T-helper 2 cell treated with Interferon-gamma antibody and Interleukin-4, amounts not matched to agents 5 μg/mL and 100 μg/mL, for 36 hours (primary cell): Measurements from ENCODE around the gene MEAK7.
A peak's percentile ranks its signal among the peaks of the same experiment; 100 is the strongest.

Experiments used
- DNase-seq: peaks from one replicate; pipeline ENCODE4 v3.0.0; 2021; ENCODE audit warnings: low spot score
- H3K27ac Mint-ChIP-seq: one replicate; pipeline ENCODE4 v1.8.0; 2021; ENCODE audit warnings: mild to moderate bottlenecking, mixed read lengths
- H3K27me3 Mint-ChIP-seq: one replicate; pipeline ENCODE4 v1.8.0; 2021; ENCODE audit warnings: low read depth, mixed read lengths
- H3K36me3 Mint-ChIP-seq: one replicate; pipeline ENCODE4 v1.8.0; 2021; ENCODE audit warnings: low read depth, mixed read lengths
- H3K4me1 Mint-ChIP-seq: one replicate; pipeline ENCODE4 v1.8.0; 2021; ENCODE audit warnings: low read depth, mixed read lengths
- H3K4me3 Mint-ChIP-seq: one replicate; pipeline ENCODE4 v1.8.0; 2022; ENCODE audit warnings: mild to moderate bottlenecking, moderate library complexity, mixed read lengths
- H3K9me3 Mint-ChIP-seq: one replicate; pipeline ENCODE4 v1.8.0; 2021; ENCODE audit warnings: mixed read lengths

The MEAK7 gene

GRCh38 chr16:84483882-84484565, 20.4 kb downstream of the MEAK7 start:
- H3K4me3 Mint-ChIP-seq, result no peak overlapping the region
- no peaks in the 10 kb centered on the region for H3K27me3 Mint-ChIP-seq
- H3K36me3 Mint-ChIP-seq, result peaks cover 32% of the 10 kb centered on the region
- no peak overlapping the region for H3K27ac Mint-ChIP-seq
- H3K9me3 Mint-ChIP-seq, result no peaks in the 10 kb centered on the region
- no peak for DNase-seq
- no peaks in the 10 kb centered on the region for H3K4me1 Mint-ChIP-seq

DNA sequence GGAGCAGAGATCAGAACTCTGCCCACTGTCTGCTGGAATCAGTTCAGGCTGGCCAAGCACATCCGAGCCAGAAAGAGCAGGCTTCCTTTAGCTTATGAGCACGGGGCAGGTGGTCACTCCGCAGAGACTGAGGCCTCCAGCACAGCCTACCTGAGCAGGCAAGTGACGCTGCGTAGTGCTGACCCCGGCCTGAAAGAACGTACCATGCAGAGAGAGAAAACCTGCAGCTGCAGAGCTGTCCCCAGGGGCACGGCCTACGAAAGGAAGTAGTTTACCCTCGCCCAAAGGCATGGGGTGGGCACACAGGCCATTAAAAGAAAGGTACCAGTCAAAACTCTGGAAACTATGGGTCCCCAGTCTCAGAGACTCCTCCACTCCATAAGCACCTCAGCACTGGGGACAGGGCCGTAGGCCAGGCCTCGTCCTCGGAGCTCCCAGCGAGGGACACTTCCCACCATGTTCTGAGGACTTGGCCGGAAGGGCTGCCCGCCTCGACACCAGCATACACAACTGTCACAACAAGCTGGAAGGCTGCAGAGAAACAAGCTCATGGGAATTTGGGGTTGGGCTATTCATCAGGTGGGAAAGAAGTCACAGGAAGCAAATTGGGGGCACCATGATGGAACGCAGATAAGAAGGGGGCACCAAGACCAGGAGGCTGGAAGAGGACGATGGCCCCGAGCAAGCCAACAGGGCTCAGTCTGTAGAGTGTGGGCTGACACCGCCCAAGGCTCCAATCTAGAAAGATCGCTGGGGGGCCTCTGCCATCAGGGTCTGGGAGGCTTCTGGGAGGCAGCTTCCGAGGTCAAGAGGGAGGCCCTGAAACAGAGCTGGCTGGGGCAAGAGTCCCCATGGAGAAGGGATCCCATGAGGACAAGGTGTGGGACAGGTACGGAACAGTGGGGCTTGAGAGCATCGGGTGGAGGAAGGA, 21.2 kb downstream of the MEAK7 start:
- H3K27ac Mint-ChIP-seq, result no peak overlapping the region

DNA sequence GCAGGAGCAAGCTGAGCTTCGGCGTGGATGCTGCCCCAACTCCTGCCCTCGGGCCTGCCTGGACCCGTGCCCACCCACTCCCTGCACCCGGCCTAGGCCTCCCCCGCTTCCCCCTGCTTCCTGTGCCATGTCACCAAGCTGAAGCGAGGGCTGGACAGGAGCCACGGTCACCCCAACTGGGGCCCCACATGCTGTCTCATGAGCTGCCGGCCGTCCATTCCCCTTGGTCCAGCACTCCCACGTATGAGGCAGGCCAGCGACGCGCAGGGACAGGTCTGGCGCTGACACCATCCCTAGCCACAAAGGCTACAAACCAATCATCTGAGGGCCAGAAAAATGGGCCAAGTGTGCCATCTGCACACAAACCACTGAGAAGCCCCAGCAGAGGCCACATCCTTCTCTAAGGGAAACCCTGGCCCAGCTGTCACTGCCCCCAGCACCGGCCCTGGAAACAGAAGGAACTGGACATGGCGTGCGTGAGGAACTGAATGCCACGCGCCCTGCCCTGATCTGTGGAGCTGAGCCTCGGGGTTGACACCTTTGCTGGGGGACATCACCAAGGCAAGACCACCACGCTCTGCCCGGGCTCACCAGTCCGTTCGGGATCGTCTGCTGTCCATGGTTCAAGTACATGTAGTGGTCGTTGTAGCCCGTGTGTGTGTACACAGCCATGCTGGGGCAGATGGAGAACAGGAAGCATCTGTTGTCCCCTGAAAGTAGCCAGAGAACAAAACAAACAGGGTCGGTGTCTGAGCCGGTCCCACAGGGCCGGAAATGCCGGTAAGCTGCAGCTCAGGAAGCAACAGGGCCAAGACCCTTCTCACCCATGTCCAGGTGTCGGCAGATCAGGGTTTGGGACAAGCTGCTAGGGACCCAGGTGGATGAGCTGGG, 22.2 kb downstream of the MEAK7 start:
- DNase-seq, result no peak
- Mint-ChIP-seq H3K9me3 (no peaks in the 10 kb centered on the region), H3K27me3 (no peaks in the 10 kb centered on the region), H3K36me3 (peaks cover 34% of the 10 kb centered on the region), H3K4me1 (no peaks in the 10 kb centered on the region), H3K4me3 (no peak overlapping the region), H3K27ac (no peak overlapping the region)

More for the DNA sequence above, 21.2 kb downstream of the MEAK7 start:
- Mint-ChIP-seq H3K36me3 (peaks cover 32% of the 10 kb centered on the region), H3K4me3 (no peak overlapping the region), H3K4me1 (no peaks in the 10 kb centered on the region), H3K9me3 (no peaks in the 10 kb centered on the region), H3K27me3 (no peaks in the 10 kb centered on the region)
- no peak for DNase-seq

- Mint-ChIP-seq H3K4me1 (peaks cover 4% of the 10 kb centered on the region), H3K27me3 (no peaks in the 10 kb centered on the region), H3K4me3 (no peak overlapping the region), H3K27ac (no peak overlapping the region), H3K36me3 (peaks cover 38% of the 10 kb centered on the region), H3K9me3 (no peaks in the 10 kb centered on the region)
- DNase-seq, result no peak
Measured at GRCh38 chr16:84481051-84481735, 23.3 kb downstream of the MEAK7 start.

DNA sequence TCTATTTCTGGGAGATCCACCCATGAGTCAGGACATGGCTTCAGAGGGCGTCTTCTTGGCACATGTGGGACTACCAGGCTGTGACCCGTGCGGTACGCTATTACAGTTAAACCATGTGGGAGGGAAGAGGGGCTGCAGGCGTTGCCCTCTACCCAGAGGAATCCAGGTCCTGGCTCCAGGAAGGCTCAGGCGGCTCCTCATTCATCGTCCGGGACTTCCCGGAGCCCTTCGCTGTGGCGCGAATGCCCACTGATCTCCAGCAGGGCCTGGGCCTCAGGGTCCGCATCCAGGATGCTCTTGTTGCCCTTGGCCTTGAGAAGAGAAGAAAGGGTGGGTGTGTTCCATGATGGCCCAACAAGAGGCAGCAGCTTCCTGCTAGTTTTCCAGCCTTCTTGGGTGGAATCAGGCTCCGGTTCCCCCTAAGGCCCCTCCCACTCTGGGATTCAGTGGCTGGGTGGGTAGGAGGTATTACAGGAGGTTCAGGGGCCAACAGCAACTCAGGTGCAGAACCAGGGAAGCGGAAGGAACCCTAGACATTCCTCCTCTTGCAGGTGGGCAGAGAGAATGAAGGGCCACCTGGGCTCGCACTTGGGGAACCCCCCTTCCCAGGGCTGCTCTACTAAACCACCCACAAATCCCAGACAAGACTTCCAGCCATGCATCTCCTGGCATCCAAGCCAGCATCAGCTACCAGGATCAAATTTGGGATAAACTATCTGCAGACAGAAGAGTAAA, 24.6 kb downstream of the MEAK7 start:
- H3K4me3 Mint-ChIP-seq, result no peak overlapping the region
- H3K4me1 Mint-ChIP-seq, result peaks cover 13% of the 10 kb centered on the region
- no peak overlapping the region for H3K27ac Mint-ChIP-seq
- peaks cover 4% of the 10 kb centered on the region for H3K9me3 Mint-ChIP-seq
- H3K36me3 Mint-ChIP-seq, result peaks cover 45% of the 10 kb centered on the region
- DNase-seq, result no peak
- no peaks in the 10 kb centered on the region for H3K27me3 Mint-ChIP-seq

DNA sequence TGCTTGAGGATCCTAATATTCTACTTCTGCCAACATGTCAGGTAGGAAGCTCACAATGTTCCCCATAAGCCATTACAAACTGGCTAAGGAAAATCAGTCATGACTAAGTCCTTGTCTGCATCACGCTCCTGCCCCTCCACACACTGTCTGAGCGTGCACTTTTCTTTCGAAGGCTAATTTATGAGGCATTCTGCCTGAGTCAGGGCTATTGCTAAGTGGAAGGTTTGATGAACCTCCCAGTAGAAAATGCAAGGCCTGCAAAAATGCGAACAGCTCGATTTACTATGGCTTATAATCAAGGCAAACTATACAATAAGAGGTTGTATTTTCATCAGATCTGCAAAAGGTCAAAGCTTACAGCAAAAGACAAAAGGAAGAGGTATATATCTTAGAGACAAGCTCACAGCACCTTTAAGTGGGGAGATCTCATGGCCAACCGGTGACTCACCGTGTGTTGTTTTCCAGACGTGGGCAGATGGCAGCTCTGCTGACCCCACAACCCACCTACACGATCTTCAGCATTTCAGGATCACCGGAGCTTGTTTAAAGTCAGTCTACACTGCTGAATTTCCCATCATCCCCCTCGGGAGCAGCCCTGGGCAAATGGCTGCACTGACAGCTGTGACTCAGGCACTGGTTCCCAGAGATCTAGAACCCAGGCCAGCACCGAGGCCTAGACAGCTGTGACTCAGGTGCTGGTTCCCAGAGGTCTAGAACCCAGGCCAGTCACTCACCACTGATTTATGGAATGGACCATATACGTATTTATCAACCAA, 26.1 kb downstream of the MEAK7 start:
- H3K36me3 Mint-ChIP-seq, result peaks cover 51% of the 10 kb centered on the region
- H3K27ac Mint-ChIP-seq, result no peak overlapping the region
- H3K4me1 Mint-ChIP-seq, result peaks cover 16% of the 10 kb centered on the region
- no peak overlapping the region for H3K4me3 Mint-ChIP-seq
- H3K27me3 Mint-ChIP-seq, result no peaks in the 10 kb centered on the region
- no peak for DNase-seq
- peaks cover 16% of the 10 kb centered on the region for H3K9me3 Mint-ChIP-seq

DNA sequence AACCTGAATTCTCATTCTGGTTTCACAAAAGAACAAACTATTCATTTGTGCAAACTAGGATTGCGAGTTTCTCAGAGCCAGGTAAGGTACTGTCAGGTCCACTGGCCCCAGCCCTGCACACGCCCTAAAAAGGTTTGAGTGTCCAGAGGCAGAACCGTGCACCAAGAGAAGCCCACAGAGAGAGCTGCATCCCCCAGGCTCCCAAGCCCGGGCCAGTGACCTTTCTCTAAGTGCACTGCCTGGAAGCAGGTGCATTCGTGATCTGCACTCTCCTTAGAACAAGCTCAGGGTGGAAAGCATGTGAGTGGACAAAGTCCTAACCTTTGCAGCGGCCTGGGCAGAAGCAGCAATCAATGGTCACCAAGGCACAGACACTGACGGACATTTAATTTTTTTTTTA, 26.8 kb downstream of the MEAK7 start:
- Mint-ChIP-seq H3K9me3 (peaks cover 23% of the 10 kb centered on the region), H3K36me3 (peaks cover 55% of the 10 kb centered on the region), H3K4me3 (no peak overlapping the region), H3K27ac (no peak overlapping the region), H3K27me3 (no peaks in the 10 kb centered on the region), H3K4me1 (peaks cover 16% of the 10 kb centered on the region)
- no peak for DNase-seq

DNA sequence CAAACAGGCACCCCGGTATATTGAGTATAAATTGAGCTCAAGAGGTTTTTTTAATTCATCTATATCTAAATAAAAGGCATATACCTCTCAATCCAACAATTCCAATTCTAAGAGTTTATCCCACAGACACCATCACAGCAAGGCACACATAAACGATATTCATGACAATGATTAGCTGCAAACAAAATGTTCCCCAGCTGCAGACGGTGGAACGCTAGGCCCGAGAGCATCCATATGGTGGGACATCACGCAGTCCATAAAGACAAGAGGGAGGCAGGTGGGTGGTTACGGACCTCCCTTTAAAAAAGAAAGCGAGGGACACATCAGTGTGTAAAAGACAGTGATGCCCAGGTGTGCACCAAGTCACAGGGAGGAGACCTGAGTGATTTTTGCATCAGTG, 28.1 kb downstream of the MEAK7 start:
- peaks cover 16% of the 10 kb centered on the region for H3K4me1 Mint-ChIP-seq
- H3K36me3 Mint-ChIP-seq, result peaks cover 67% of the 10 kb centered on the region
- no peak overlapping the region for H3K27ac Mint-ChIP-seq
- H3K9me3 Mint-ChIP-seq, result peaks cover 32% of the 10 kb centered on the region
- DNase-seq, result no peak
- H3K4me3 Mint-ChIP-seq, result no peak overlapping the region
- no peaks in the 10 kb centered on the region for H3K27me3 Mint-ChIP-seq

DNA sequence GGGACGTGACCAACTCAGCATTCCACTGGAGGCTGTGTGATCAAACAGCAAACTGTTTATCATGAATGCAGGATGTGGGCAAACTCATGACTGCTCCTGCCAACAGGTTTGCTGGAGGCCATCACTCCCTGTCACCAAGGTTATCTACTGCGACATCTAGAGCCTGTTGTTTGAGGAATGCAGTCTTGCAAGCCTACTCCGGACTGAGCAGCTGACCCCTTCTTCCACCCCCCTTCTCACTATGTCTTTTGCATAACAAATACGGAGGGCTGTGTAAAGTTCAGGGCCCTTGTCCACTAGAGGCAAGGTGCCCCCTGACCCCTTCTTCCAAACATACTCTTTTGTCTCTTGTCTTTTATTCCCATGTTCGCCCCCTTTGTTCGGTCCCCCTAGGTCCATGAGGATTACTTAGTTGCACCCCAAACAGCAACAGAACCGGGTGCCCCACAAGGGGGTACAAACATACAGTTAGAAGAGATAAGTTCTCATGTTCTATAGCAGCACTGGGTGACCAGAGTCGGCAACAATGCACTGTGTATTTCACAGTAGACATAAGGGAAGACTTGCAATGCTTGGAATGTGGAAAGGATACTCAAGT, 28.7 kb downstream of the MEAK7 start:
- Mint-ChIP-seq H3K4me3 (no peak overlapping the region), H3K4me1 (peaks cover 16% of the 10 kb centered on the region), H3K27me3 (no peaks in the 10 kb centered on the region), H3K27ac (peak overlapping the region; percentile 42), H3K9me3 (peaks cover 32% of the 10 kb centered on the region), H3K36me3 (peaks cover 72% of the 10 kb centered on the region)
- no peak for DNase-seq

- Mint-ChIP-seq H3K4me3 (no peak overlapping the region), H3K36me3 (peaks cover 84% of the 10 kb centered on the region)
Measured at GRCh38 chr16:84471966-84472365, 32.5 kb downstream of the MEAK7 start.

DNA sequence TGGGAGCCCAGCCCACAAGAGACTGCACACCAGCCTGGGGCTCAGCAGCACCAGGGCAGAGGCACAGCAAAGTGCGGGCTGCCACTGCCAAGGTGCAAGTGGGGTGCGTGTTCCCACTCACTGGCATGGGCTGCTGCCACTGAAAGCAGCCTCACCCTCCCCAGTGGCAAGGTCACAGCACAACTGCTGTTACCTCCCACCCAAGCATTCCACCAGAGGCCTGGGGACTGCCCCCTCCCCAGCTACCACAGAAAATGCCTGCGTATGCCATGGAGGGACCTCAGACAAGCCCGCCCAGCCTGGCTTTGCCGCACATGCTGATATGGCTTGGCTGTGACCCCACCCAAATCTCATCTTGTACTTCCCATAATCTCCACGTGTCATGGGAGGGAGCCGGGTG, 33.1 kb downstream of the MEAK7 start:
- no peak for DNase-seq
- Mint-ChIP-seq H3K27me3 (no peaks in the 10 kb centered on the region), H3K27ac (no peak overlapping the region), H3K36me3 (peaks cover 85% of the 10 kb centered on the region), H3K9me3 (peaks cover 59% of the 10 kb centered on the region), H3K4me1 (peaks cover 12% of the 10 kb centered on the region), H3K4me3 (no peak overlapping the region)

More at GRCh38 chr16:84471966-84472365, 32.5 kb downstream of the MEAK7 start:
- no peak overlapping the region for H3K27ac Mint-ChIP-seq
- H3K9me3 Mint-ChIP-seq, result peaks cover 52% of the 10 kb centered on the region
- peaks cover 16% of the 10 kb centered on the region for H3K4me1 Mint-ChIP-seq
- no peak for DNase-seq
- H3K27me3 Mint-ChIP-seq, result no peaks in the 10 kb centered on the region

DNA sequence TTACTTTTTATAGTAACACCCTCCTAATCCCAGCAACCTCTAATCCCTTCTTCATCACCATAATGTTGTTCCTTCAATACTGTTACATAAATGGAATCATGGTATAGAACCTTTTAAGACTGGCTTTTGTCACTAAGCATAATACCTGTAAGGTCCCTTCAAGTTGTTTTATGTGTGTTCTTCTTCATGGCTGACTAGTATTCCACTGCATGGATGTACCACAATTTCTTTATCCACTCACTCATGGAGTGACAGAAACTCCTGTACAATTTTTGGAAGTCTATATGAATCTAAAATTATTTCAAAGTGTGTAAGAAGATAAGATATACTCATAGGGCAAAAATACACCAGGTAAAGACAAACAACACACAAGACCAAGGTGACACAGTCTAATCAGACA, 36.8 kb downstream of the MEAK7 start:
- no peaks in the 10 kb centered on the region for H3K27me3 Mint-ChIP-seq
- peaks cover 41% of the 10 kb centered on the region for H3K9me3 Mint-ChIP-seq
- H3K36me3 Mint-ChIP-seq, result peaks cover 74% of the 10 kb centered on the region
- H3K27ac Mint-ChIP-seq, result no peak overlapping the region
- no peak for DNase-seq
- no peaks in the 10 kb centered on the region for H3K4me1 Mint-ChIP-seq
- no peak overlapping the region for H3K4me3 Mint-ChIP-seq
